Lower leg skin (tissue), 4 donors: ENCODE measurements around the gene DOCK10. TPM values are rescaled to one million over a fixed set of nuclear protein-coding genes. Genes with fewer than 3 reads are reported as not detected.

Experiments used
- DNase-seq, 2 donors: peaks; one replicate each; pipeline ENCODE4 v3.0.0-alpha.2; 2019; ENCODE audit warnings: low spot score in 2 of 2
- H3K4me3 ChIP-seq: fragments of 200-600 bp; sonication (generic); 2 replicates; pipeline ENCODE4 v1.5.1; 2017; ENCODE audit warnings: mild to moderate bottlenecking, low read depth; ENCODE audit not compliant: poor library complexity, severe bottlenecking
- CTCF ChIP-seq, 3 donors: fragments of 450-650 bp; IDR thresholded peaks; one replicate each; pipeline ENCODE4 v1.5.1; 2016; ENCODE audit warnings: antibody characterized with exemption in 3 of 3, mild to moderate bottlenecking in 3 of 3, moderate library complexity in 2 of 3
- POLR2A ChIP-seq, 2 donors: fragments of 450-650 bp; IDR thresholded peaks; one replicate each; pipeline ENCODE4 v1.6.1; 2016 to 2017; ENCODE audit warnings: antibody characterized with exemption in 2 of 2, mild to moderate bottlenecking in 1 of 2, moderate library complexity in 1 of 2
- WGBS, 2 donors: methylation state at CpG; one replicate each; pipeline ENCODE4 v1.1.5; 2018; 5-methylcytosine and 5-hydroxymethylcytosine counted together
- intact Hi-C: fragments of 100-400 bp; cut with DNase I; formaldehyde crosslinking; loops from one replicate; pipeline ENCODE4 v1.15.0; 2023; ENCODE audit warnings: low total_unique reads
- total RNA-seq, 4 donors: library from RNA; depleted of rRNA; stranded (reverse); fragments of >200 nt; gene quantifications; one replicate each; pipeline ENCODE4 v1.1.0, GENCODE V29; 2016

Gene DOCK10
- total RNA-seq, 4 donors from 2014 or later = 6.2 to 16.5 (median 14.0) TPM

- intact Hi-C loops = no loop called here
- no peak overlapping the region for H3K4me3 ChIP-seq
- 70 to 73% methylated on average over 2 of the region's 2 CpGs for WGBS, 2 donors
- DNase-seq = no peak
- TF ChIP-seq POLR2A (IDR thresholded peaks at IDR 0.05) (no peak), CTCF (IDR thresholded peaks at IDR 0.05) (no peak)
Observed at GRCh38 chr2:225070811-225071210, 28.5 kb upstream of the DOCK10 start.

GRCh38 chr2:225069966-225070365 is 27.7 kb upstream of the DOCK10 start:
- no peak for DNase-seq
- intact Hi-C loops = no loop called here
- WGBS, 2 donors = 49 to 58% methylated on average over 1 of the region's 1 CpG
- H3K4me3 ChIP-seq = no peak overlapping the region
- TF ChIP-seq POLR2A (IDR thresholded peaks at IDR 0.05) = no peak
- no peak for TF ChIP-seq CTCF (IDR thresholded peaks at IDR 0.05)

- H3K4me3 ChIP-seq = no peak overlapping the region
- intact Hi-C loops = no loop called here
- WGBS, 2 donors = 92 to 96% methylated on average over 1 of the region's 1 CpG
- TF ChIP-seq CTCF (IDR thresholded peaks at IDR 0.05) (no peak), POLR2A (IDR thresholded peaks at IDR 0.05) (no peak)
- no peak for DNase-seq
Observed at GRCh38 chr2:225069477-225069876, 27.2 kb upstream of the DOCK10 start.

GRCh38 chr2:225065882-225066281 is 23.6 kb upstream of the DOCK10 start:
- no peak for DNase-seq
- TF ChIP-seq POLR2A (IDR thresholded peaks at IDR 0.05) (no peak), CTCF (IDR thresholded peaks at IDR 0.05) (no peak)
- WGBS, 2 donors = 80 to 89% methylated on average over 3 of the region's 3 CpGs
- intact Hi-C loops = no loop called here
- no peak overlapping the region for H3K4me3 ChIP-seq

- DNase-seq = no peak
- TF ChIP-seq CTCF (IDR thresholded peaks at IDR 0.05) = no peak
- TF ChIP-seq POLR2A (IDR thresholded peaks at IDR 0.05) = no peak
- intact Hi-C loops = no loop called here
Observed at GRCh38 chr2:225064928-225065327, 22.7 kb upstream of the DOCK10 start.

GRCh38 chr2:225064362-225064761 is 22.1 kb upstream of the DOCK10 start:
- intact Hi-C loops = no loop called here
- 67 to 76% methylated on average over 2 of the region's 2 CpGs for WGBS, 2 donors
- no peak for TF ChIP-seq CTCF (IDR thresholded peaks at IDR 0.05)
- no peak for TF ChIP-seq POLR2A (IDR thresholded peaks at IDR 0.05)
- H3K4me3 ChIP-seq = no peak overlapping the region
- no peak for DNase-seq

More at GRCh38 chr2:225064928-225065327, 22.7 kb upstream of the DOCK10 start:
- no peak overlapping the region for H3K4me3 ChIP-seq
